ENCODE data around the gene FGF12. TPM values are rescaled to one million over a fixed set of nuclear protein-coding genes. Genes with fewer than 3 reads are reported as not detected.
"Not testable (repeated sequence)": the region's sequence is repeated elsewhere in the genome, so short reads cannot be mapped to it uniquely, and the experiment has no call there.

FGF12 gene
- total and polyA plus RNA-seq, 5 experiments from 2014 or later, result not detected

GRCh38 chr3:192611411-192611810 is 115.9 kb downstream of the FGF12 start:
- Mint-ChIP-seq H3K9me3 (peaks cover 0 to 4% (median 0%) of the 10 kb centered on the region in 9 donors), H3K27me3 (peaks cover 0 to 2% (median 0%) of the 10 kb centered on the region in 5 donors), H3K27ac (no peak overlapping the region), H3K36me3 (no peaks in the 10 kb centered on the region), H3K4me1 (peaks cover 0 to 3% (median 0%) of the 10 kb centered on the region in 4 donors), H3K4me3 (no peak overlapping the region)
- ATAC-seq (no peak), DNase-seq (no peak)
- POLR2A ChIA-PET, result no interaction called here

DNA sequence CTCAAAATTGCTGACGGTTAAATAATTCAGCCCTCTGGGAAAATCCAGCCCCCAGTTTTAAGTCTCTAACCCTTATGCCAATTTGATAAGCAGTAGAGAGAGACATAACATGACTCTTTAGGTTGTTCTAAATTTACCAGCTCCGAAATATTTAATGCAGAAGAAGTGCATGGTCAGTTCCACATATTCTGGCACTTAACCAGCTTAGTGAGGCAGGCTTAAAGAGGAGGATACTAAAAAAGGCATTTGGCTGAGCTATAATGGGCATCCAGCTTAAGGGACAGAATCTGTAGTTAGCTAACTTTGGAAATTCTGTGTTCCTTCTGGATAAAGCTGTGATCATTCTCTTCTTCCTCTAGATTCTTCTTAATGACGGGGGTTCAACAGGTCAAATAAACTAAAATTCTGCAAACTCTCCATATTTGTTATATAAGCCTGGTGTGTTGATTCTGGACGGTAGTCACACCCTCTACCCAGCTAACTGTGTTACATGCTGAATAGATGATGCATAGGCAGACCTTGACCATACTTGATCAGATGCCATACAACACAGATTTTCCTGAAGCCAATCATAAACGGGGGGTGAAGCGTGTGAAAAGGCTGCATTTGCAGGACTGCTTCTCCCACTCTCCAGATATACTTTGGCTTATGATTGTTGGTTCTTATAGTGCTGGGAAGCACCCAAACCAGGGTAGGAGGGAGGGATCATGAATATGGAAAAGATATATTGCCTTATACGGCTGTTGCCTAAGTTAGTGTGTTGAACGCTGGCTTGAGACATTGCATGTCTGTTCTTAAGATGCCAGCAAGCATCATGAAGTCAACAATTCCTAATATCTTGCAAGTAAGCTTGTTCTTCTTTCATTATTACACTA is 118.4 kb downstream of the FGF12 start:
- no peaks in the 10 kb centered on the region for H3K27me3 Mint-ChIP-seq
- POLR2A ChIA-PET, result no interaction called here

DNA sequence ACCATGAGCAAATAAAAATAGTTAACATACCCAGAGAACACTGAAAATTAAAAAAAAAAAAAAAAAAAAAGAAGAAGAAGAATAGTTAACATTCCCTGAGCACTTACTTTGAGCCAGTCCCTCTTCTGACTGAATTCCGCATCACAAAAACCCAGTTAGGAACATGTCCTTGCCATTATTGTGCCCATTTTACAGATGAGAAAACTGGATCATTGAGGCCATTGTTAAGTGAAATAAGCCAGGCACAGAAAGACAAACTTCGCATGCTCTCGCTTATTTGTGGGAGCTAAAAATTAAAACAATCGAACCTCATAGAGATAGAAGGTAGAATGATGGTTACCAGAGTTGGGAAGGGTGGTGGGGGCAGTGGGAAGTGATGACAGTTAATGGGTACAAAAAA is 119.5 kb downstream of the FGF12 start:
- peaks cover 0 to 3% (median 0%) of the 10 kb centered on the region in 4 donors for H3K4me1 Mint-ChIP-seq
- POLR2A ChIA-PET, result no interaction called here
- no peak overlapping the region for H3K27ac Mint-ChIP-seq
- H3K36me3 Mint-ChIP-seq, result peaks cover 0 to 7% (median 0%) of the 10 kb centered on the region in 3 donors
- peaks cover 0 to 14% (median 7%) of the 10 kb centered on the region in 9 donors for H3K9me3 Mint-ChIP-seq
- no peak for ATAC-seq
- no peak for DNase-seq
- no peaks in the 10 kb centered on the region for H3K27me3 Mint-ChIP-seq
- no peak overlapping the region for H3K4me3 Mint-ChIP-seq

More for the DNA sequence above, 118.4 kb downstream of the FGF12 start:
- H3K9me3 Mint-ChIP-seq, result peaks cover 0 to 4% (median 0%) of the 10 kb centered on the region in 9 donors
- peaks cover 0 to 3% (median 0%) of the 10 kb centered on the region in 4 donors for H3K4me1 Mint-ChIP-seq
- no peaks in the 10 kb centered on the region for H3K36me3 Mint-ChIP-seq
- H3K27ac Mint-ChIP-seq, result no peak overlapping the region
- H3K4me3 Mint-ChIP-seq, result no peak overlapping the region
- ATAC-seq (no peak), DNase-seq (no peak)

DNA sequence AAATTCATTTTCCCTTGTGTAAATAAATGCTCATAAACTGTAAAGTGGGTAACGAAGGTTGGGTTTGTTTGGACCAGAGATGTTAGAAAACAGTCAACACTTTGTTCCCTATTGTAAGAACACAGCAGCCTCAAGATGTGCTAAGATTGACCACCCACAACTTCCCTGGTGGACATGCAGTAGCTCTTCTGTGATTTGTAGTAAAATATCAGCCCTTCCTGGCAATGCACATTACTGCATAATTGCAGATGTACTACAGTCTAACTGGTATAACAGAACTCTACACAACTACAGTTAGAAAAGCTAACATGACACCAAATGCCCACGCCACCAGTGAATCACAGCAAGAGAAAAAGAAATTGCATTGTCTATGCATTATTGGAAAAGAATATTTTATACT is 129.4 kb downstream of the FGF12 start:
- POLR2A ChIA-PET, result no interaction called here
- H3K27ac Mint-ChIP-seq, result no peak overlapping the region
- DNase-seq, result no peak
- H3K9me3 Mint-ChIP-seq, result peaks cover 2 to 30% (median 12%) of the 10 kb centered on the region in 9 donors
- ATAC-seq, result no peak
- no peaks in the 10 kb centered on the region for H3K4me1 Mint-ChIP-seq
- no peak overlapping the region for H3K4me3 Mint-ChIP-seq
- no peaks in the 10 kb centered on the region for H3K36me3 Mint-ChIP-seq
- H3K27me3 Mint-ChIP-seq, result peaks cover 0 to 3% (median 1%) of the 10 kb centered on the region in 5 donors

DNA sequence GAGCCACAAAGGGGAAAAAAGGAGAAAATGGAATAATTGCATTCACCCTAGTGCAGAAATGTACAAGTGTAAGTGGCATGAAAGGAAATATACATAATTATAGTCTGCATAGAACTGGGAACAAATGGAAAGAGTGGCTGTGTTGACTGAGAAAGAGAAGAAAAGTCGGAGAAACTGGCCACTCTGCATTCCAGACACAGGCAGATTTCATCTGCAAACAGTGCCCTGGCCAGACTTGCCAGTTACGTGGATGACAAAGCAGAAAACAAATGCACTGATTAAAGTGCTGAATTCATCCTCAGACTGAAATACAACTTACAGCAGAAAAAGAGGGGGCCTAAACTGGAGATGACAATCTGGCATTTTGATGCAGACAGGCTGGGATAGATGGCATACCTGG is 129.8 kb downstream of the FGF12 start:
- DNase-seq (no peak), ATAC-seq (no peak)
- peaks cover 2 to 30% (median 9%) of the 10 kb centered on the region in 9 donors for H3K9me3 Mint-ChIP-seq
- H3K4me1 Mint-ChIP-seq, result no peaks in the 10 kb centered on the region
- POLR2A ChIA-PET, result no interaction called here
- H3K27ac Mint-ChIP-seq, result no peak overlapping the region
- H3K4me3 Mint-ChIP-seq, result no peak overlapping the region
- peaks cover 0 to 3% (median 1%) of the 10 kb centered on the region in 5 donors for H3K27me3 Mint-ChIP-seq
- H3K36me3 Mint-ChIP-seq, result no peaks in the 10 kb centered on the region

DNA sequence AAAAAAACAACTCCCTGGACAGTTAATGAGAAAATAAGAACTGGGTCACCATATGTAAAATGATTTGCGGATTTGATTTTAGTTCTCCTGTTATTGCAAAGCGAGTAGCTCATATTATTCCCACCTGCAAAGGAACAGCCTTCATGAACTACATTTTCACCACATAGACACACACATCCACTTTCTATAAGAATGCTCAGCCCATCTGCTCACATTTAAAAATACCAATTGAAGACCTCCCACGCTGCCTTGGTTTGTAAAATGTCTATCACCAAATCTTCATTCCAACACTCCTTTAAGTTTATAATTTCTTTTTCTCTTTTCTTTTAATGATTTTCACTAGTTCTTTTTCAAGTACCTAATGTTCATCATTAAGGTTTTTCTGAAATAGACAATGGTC is 148.6 kb downstream of the FGF12 start:
- H3K27ac Mint-ChIP-seq, result no peak overlapping the region
- POLR2A ChIA-PET, result no interaction called here
- H3K27me3 Mint-ChIP-seq, result peaks cover 0 to 6% (median 0%) of the 10 kb centered on the region in 5 donors

DNA sequence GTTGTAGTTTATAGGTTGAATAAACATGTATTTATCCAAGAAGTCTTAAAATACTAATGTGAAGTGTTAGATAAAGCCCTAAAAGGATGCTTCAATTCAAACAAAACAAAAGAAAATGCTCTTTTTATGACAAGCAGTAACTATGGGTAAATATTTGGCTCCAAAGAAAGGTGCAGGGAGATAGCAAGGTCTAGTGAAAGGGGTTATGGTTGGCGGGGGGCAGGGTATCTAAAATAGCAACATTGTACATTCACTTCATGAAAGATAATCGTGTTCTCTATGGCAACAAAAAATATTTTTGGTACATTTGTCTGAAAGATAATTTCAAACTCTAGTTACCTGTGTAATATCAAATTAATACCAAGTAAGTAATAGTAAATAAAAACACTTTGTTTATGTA is 149.5 kb downstream of the FGF12 start:
- Mint-ChIP-seq H3K9me3 (peaks cover 0 to 6% (median 0%) of the 10 kb centered on the region in 9 donors), H3K4me3 (no peak overlapping the region), H3K27me3 (peaks cover 0 to 7% (median 0%) of the 10 kb centered on the region in 5 donors), H3K36me3 (no peaks in the 10 kb centered on the region), H3K4me1 (no peaks in the 10 kb centered on the region), H3K27ac (peak overlapping the region in 1 of 10 donors; percentile 3)
- POLR2A ChIA-PET, result no interaction called here
- DNase-seq (no peak), ATAC-seq (no peak)

More for the DNA sequence above, 148.6 kb downstream of the FGF12 start:
- Mint-ChIP-seq H3K9me3 (peaks cover 0 to 6% (median 0%) of the 10 kb centered on the region in 9 donors), H3K36me3 (no peaks in the 10 kb centered on the region), H3K4me3 (no peak overlapping the region), H3K4me1 (no peaks in the 10 kb centered on the region)
- ATAC-seq, result no peak
- no peak for DNase-seq

DNA sequence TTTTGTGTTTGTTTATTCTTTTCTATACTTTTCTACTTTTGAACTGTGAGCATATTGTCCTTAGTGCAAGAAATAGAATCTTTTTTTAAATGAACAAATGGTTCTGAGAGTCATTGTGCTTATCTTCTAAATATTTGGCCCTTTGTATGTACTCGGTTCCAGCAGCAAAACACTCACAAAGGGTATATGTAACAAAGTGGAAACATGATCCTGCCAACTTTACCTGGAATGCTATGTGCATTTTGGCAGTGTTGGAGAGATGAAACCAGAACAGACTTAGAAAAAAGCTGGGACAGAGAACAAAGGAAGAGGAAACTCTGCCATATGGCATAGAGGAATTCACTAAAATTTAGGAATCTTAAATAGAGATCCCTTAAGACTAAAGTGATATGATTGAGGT is 150.1 kb downstream of the FGF12 start:
- H3K9me3 Mint-ChIP-seq, result peaks cover 0 to 6% (median 0%) of the 10 kb centered on the region in 9 donors
- ATAC-seq, result no peak
- no peak overlapping the region for H3K4me3 Mint-ChIP-seq
- POLR2A ChIA-PET, result no interaction called here
- H3K36me3 Mint-ChIP-seq, result no peaks in the 10 kb centered on the region
- no peak overlapping the region for H3K27ac Mint-ChIP-seq
- no peaks in the 10 kb centered on the region for H3K4me1 Mint-ChIP-seq
- DNase-seq, result no peak
- peaks cover 0 to 6% (median under 1%) of the 10 kb centered on the region in 5 donors for H3K27me3 Mint-ChIP-seq

DNA sequence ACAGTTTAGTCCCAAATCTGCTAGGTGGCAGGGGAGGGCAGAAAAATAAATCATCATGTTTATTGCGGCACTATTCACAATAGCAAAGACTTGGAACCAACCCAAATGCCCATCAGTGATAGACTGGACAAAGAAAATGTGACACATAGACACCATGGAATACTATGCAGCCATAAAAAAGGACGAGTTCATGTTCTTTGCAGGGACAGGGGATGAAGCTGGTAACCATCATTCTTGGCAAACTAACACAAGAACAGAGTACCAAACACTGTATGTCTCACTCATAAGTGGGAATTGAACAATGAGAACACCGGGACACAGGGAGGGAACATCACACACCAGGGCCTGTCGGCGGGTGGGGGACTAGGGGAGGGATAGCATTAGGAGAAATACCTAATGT is 150.6 kb downstream of the FGF12 start:
- H3K36me3 Mint-ChIP-seq, result not testable (repeated sequence)

DNA sequence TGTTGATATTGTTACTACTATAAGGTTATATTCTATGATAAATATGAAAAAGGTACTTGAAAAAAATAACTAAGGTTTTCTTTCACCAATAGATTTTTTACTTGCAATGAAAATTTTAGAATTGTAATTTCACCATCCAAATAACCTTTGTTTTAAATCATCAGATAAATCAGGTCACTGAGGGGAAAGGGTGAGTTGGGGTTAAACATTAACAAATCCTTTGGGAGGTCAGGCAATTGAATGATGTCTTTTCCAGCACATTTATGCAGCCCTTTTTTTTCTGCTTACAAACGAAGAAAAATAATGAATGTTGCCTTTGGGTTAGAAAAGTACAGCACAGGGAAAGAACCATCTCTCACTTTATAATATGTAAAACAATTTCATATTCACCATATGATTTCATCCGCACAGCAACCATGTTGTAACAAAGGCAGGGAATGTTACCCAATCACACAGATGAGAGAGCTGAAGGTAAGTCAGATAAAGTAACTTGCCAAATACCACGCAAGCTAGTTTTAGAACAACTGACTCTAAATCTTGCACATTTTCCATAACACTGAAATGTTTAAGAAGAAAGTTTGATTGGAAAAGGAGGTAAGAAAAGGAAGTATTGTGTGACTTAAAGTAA is 151.3 kb downstream of the FGF12 start:
- Mint-ChIP-seq H3K9me3 (peaks cover 0 to 6% (median 0%) of the 10 kb centered on the region in 9 donors), H3K36me3 (no peaks in the 10 kb centered on the region)

More for the DNA sequence above, 150.6 kb downstream of the FGF12 start:
- POLR2A ChIA-PET, H3K4me1 Mint-ChIP-seq, ATAC-seq, DNase-seq, H3K9me3 Mint-ChIP-seq, H3K27ac Mint-ChIP-seq, H3K4me3 Mint-ChIP-seq, H3K27me3 Mint-ChIP-seq: not testable (repeated sequence)

GRCh38 chr3:192573240-192573639 is 154.1 kb downstream of the FGF12 start:
- POLR2A ChIA-PET, result no interaction called here
- DNase-seq, result no peak
- peaks cover 8 to 34% (median 15%) of the 10 kb centered on the region in 5 donors for H3K27me3 Mint-ChIP-seq
- peaks cover 0 to 6% (median 0%) of the 10 kb centered on the region in 9 donors for H3K9me3 Mint-ChIP-seq
- no peak overlapping the region for H3K27ac Mint-ChIP-seq
- ATAC-seq, result no peak
- peaks cover 0 to 10% (median 5%) of the 10 kb centered on the region in 4 donors for H3K4me1 Mint-ChIP-seq
- H3K36me3 Mint-ChIP-seq, result no peaks in the 10 kb centered on the region
- no peak overlapping the region for H3K4me3 Mint-ChIP-seq

More for the DNA sequence above, 151.3 kb downstream of the FGF12 start:
- DNase-seq, result no peak
- no peak overlapping the region for H3K4me3 Mint-ChIP-seq
- H3K27me3 Mint-ChIP-seq, result peaks cover 3 to 11% (median 7%) of the 10 kb centered on the region in 5 donors
- no peak for ATAC-seq
- no peak overlapping the region for H3K27ac Mint-ChIP-seq
- H3K4me1 Mint-ChIP-seq, result peaks cover 0 to 7% (median 5%) of the 10 kb centered on the region in 4 donors
- POLR2A ChIA-PET, result no interaction called here

DNA sequence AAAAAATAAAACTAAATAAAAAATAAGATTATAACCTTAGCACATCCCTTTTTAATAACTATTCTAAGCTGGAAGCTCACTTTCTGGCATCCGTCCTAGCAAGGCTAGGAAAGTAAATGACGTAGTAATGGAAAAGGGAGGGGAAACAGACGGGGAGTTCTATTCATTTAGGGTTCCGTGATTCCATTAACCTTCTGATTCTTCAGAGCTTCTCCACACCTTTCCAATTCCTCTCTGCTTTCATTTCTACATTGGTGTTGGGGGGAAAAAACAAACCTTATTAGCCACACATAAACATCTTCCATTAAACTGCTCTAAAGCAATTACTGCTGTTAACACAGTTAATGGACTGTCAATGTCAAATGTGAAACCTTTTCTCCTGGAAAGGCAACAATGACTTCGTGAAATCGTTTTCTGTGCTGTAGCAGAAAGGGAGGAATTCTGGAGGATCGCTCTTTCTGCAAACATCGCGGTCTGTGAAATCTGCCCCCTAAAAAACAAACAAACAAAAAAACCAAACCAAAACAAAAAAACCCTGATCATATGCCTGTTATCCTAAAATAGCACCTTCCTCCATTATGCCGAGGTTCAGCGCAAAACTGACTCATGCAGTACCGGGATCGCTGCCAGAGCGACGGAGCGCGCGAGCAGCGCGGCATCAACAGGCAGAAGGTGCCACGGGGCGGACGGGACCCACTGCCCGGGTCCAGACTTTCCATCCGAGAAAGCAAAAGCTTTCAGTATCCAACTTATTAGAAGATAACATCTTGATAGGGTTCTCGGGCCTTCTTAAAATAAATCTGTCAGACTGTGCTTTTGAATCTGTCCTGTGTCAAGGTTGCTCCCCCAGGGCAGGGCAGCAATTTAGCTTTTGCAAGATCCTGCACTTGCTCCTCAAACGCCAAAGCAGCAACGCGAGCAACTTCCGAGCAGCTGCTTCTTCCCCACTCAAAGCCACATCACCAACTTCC is 156.2 kb downstream of the FGF12 start:
- peak in 2 of 10 donors; percentile 0 to 1 for DNase-seq
- H3K4me3 Mint-ChIP-seq, result peak overlapping the region in 9 of 10 donors; percentile 30 to 78 (median 46)
- POLR2A ChIA-PET, result no interaction called here
- ATAC-seq, result peak in 1 of 2 donors; percentile 22
- H3K27me3 Mint-ChIP-seq, result peaks cover 9 to 50% (median 15%) of the 10 kb centered on the region in 5 donors
- H3K27ac Mint-ChIP-seq, result no peak overlapping the region
- H3K4me1 Mint-ChIP-seq, result peaks cover 0 to 10% (median 5%) of the 10 kb centered on the region in 4 donors
- H3K36me3 Mint-ChIP-seq, result no peaks in the 10 kb centered on the region
- peaks cover 0 to 4% (median 0%) of the 10 kb centered on the region in 9 donors for H3K9me3 Mint-ChIP-seq
